ENCODE data around the gene NFIB.

The NFIB gene

DNA sequence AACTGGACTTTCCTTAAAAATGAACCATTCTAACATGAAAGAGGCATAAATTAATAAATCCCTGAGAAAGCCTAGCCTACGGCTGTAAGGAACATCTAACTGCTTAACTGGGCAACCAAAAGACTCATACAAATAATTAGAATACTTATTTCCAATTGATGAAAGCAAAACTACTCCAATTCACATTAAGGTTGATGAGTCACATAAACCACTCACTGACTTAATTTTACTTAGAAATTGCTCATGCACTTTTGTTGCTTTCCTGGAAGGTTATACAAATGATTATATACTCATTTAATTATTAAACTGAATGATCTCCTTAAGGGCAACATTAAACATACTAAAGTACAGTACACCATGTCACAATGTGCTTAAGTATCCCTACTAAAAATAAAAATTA, 101.9 kb downstream of the NFIB start:
- Histone ChIP-seq H3K4me1 (ENCODE audit: low read length) (no peaks in the 10 kb centered on the region), H3K9ac (ENCODE audit: low read length) (no peak overlapping the region), H3F3A (ENCODE audit: insufficient read depth, low read length) (no peaks in the 10 kb centered on the region), H3K9me2 (replicated peaks; ENCODE audit: insufficient read depth, low read length) (no peaks in the 10 kb centered on the region), H3K27ac (ENCODE audit: low read length) (no peak overlapping the region), H3K79me2 (ENCODE audit: low read length) (no peaks in the 10 kb centered on the region), H2AFZ (ENCODE audit: low read length) (no peak overlapping the region), H3K4me2 (ENCODE audit: low read depth, low read length) (no peak overlapping the region), H4K20me1 (ENCODE audit: insufficient read depth, low read length) (no peaks in the 10 kb centered on the region), H3K36me3 (replicated peaks; ENCODE audit: insufficient read depth, low read length) (no peaks in the 10 kb centered on the region), H3K9me3 (replicated peaks; ENCODE audit: insufficient read depth, low read length) (no peaks in the 10 kb centered on the region), H3K27me3 (replicated peaks; ENCODE audit: insufficient read depth, low read length) (no peaks in the 10 kb centered on the region), H3K4me3 (ENCODE audit: low read length) (no peak overlapping the region)
- no peak for DNase-seq
- TF ChIP-seq, protein P1, sequence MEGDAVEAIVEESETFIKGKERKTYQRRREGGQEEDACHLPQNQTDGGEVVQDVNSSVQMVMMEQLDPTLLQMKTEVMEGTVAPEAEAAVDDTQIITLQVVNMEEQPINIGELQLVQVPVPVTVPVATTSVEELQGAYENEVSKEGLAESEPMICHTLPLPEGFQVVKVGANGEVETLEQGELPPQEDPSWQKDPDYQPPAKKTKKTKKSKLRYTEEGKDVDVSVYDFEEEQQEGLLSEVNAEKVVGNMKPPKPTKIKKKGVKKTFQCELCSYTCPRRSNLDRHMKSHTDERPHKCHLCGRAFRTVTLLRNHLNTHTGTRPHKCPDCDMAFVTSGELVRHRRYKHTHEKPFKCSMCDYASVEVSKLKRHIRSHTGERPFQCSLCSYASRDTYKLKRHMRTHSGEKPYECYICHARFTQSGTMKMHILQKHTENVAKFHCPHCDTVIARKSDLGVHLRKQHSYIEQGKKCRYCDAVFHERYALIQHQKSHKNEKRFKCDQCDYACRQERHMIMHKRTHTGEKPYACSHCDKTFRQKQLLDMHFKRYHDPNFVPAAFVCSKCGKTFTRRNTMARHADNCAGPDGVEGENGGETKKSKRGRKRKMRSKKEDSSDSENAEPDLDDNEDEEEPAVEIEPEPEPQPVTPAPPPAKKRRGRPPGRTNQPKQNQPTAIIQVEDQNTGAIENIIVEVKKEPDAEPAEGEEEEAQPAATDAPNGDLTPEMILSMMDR (IDR thresholded peaks at IDR 0.05; ENCODE audit: low read length), result no peak
- TF ChIP-seq EZH2 (optimal IDR thresholded peaks at IDR 0.05; ENCODE audit: low read depth, low read length) (no peak), EZH2phosphoT487 (IDR thresholded peaks at IDR 0.05; ENCODE audit: low read length) (no peak)

- no peaks in the 10 kb centered on the region for H3K27me3 ChIP-seq (replicated peaks; ENCODE audit: insufficient read depth, low read length)
- no peak overlapping the region for H3K4me2 ChIP-seq (ENCODE audit: low read depth, low read length)
- H3K9me3 ChIP-seq (replicated peaks; ENCODE audit: insufficient read depth, low read length), result no peaks in the 10 kb centered on the region
- H3F3A ChIP-seq (ENCODE audit: insufficient read depth, low read length), result no peaks in the 10 kb centered on the region
- H2AFZ ChIP-seq (ENCODE audit: low read length), result no peak overlapping the region
- no peak overlapping the region for H3K27ac ChIP-seq (ENCODE audit: low read length)
- TF ChIP-seq EZH2phosphoT487 (IDR thresholded peaks at IDR 0.05; ENCODE audit: low read length), result no peak
- TF ChIP-seq, protein P1 (IDR thresholded peaks at IDR 0.05; ENCODE audit: low read length), result no peak
- H3K36me3 ChIP-seq (replicated peaks; ENCODE audit: insufficient read depth, low read length), result no peaks in the 10 kb centered on the region
- no peaks in the 10 kb centered on the region for H3K79me2 ChIP-seq (ENCODE audit: low read length)
- no peaks in the 10 kb centered on the region for H3K9me2 ChIP-seq (replicated peaks; ENCODE audit: insufficient read depth, low read length)
- no peaks in the 10 kb centered on the region for H3K4me1 ChIP-seq (ENCODE audit: low read length)
- H3K9ac ChIP-seq (ENCODE audit: low read length), result no peak overlapping the region
- no peaks in the 10 kb centered on the region for H4K20me1 ChIP-seq (ENCODE audit: insufficient read depth, low read length)
- no peak for DNase-seq
- no peak overlapping the region for H3K4me3 ChIP-seq (ENCODE audit: low read length)
Measured at GRCh38 chr9:14211564-14211963, 102.4 kb downstream of the NFIB start.

GRCh38 chr9:14210428-14210827, 103.5 kb downstream of the NFIB start:
- TF ChIP-seq, protein P1 (IDR thresholded peaks at IDR 0.05; ENCODE audit: low read length), result no peak
- TF ChIP-seq EZH2phosphoT487 (IDR thresholded peaks at IDR 0.05; ENCODE audit: low read length) (no peak), EZH2 (optimal IDR thresholded peaks at IDR 0.05; ENCODE audit: low read depth, low read length) (no peak)
- Histone ChIP-seq H3K27ac (ENCODE audit: low read length) (no peak overlapping the region), H3K79me2 (ENCODE audit: low read length) (no peaks in the 10 kb centered on the region)

More at GRCh38 chr9:14210428-14210827, 103.5 kb downstream of the NFIB start:
- no peaks in the 10 kb centered on the region for H3K9me3 ChIP-seq (replicated peaks; ENCODE audit: insufficient read depth, low read length)
- no peak overlapping the region for H2AFZ ChIP-seq (ENCODE audit: low read length)
- no peaks in the 10 kb centered on the region for H3K9me2 ChIP-seq (replicated peaks; ENCODE audit: insufficient read depth, low read length)
- H3K9ac ChIP-seq (ENCODE audit: low read length), result no peak overlapping the region
- no peaks in the 10 kb centered on the region for H3K4me1 ChIP-seq (ENCODE audit: low read length)
- H3K27me3 ChIP-seq (replicated peaks; ENCODE audit: insufficient read depth, low read length), result no peaks in the 10 kb centered on the region
- no peaks in the 10 kb centered on the region for H4K20me1 ChIP-seq (ENCODE audit: insufficient read depth, low read length)
- H3K4me2 ChIP-seq (ENCODE audit: low read depth, low read length), result no peak overlapping the region
- no peak for DNase-seq
- H3F3A ChIP-seq (ENCODE audit: insufficient read depth, low read length), result no peaks in the 10 kb centered on the region
- H3K36me3 ChIP-seq (replicated peaks; ENCODE audit: insufficient read depth, low read length), result no peaks in the 10 kb centered on the region
- H3K4me3 ChIP-seq (ENCODE audit: low read length), result no peak overlapping the region
